GM20431 (cell line): ENCODE results near the gene SPATS2L.

Source experiments
- in situ Hi-C: fragments of 300-500 bp; cut with MseI, MboI; formaldehyde crosslinking; loops from one replicate; pipeline ENCODE4 v1.15.0; 2020; ENCODE audit warnings: low sequenced_read_pairs; ENCODE audit not compliant: unreplicated experiment

The SPATS2L gene

GRCh38 chr2:200477667-200478131, 171.2 kb downstream of the SPATS2L start:
- in situ Hi-C loops = loop anchor here (25.0 kb wide), 1 partner anchor 490 kb away; no protein-coding TSS in a partner anchor

GRCh38 chr2:200479692-200480265, 173.3 kb downstream of the SPATS2L start:
- in situ Hi-C loops = loop anchor here (25.0 kb wide), 1 partner anchor 492 kb away; no protein-coding TSS in a partner anchor

GRCh38 chr2:200482194-200482593, 175.7 kb downstream of the SPATS2L start:
- in situ Hi-C loops = loop anchor here (25.0 kb wide), 1 partner anchor 495 kb away; no protein-coding TSS in a partner anchor

- in situ Hi-C loops = loop anchor here (25.0 kb wide), 1 partner anchor 496 kb away; no protein-coding TSS in a partner anchor
Measured at GRCh38 chr2:200483729-200484198, 177.3 kb downstream of the SPATS2L start.

GRCh38 chr2:200484934-200485333, 178.4 kb downstream of the SPATS2L start:
- in situ Hi-C loops = loop anchor here (25.0 kb wide), 1 partner anchor 498 kb away; no protein-coding TSS in a partner anchor

- in situ Hi-C loops = loop anchor here (25.0 kb wide), 1 partner anchor 499 kb away; no protein-coding TSS in a partner anchor
Measured at GRCh38 chr2:200486529-200486928, 180.0 kb downstream of the SPATS2L start.

- in situ Hi-C loops = loop anchor here (25.0 kb wide), 1 partner anchor 501 kb away; no protein-coding TSS in a partner anchor
Measured at GRCh38 chr2:200488169-200488568, 181.7 kb downstream of the SPATS2L start.

GRCh38 chr2:200490001-200490400, 183.5 kb downstream of the SPATS2L start:
- in situ Hi-C loops = loop anchor here (25.0 kb wide), 1 partner anchor 503 kb away; no protein-coding TSS in a partner anchor

GRCh38 chr2:200492656-200493055, 186.2 kb downstream of the SPATS2L start:
- in situ Hi-C loops = loop anchor here (25.0 kb wide), 1 partner anchor 505 kb away; no protein-coding TSS in a partner anchor

- in situ Hi-C loops = loop anchor here (25.0 kb wide), 1 partner anchor 507 kb away; no protein-coding TSS in a partner anchor
Measured at GRCh38 chr2:200494048-200494447, 187.6 kb downstream of the SPATS2L start.

- in situ Hi-C loops = loop anchor here (25.0 kb wide), 1 partner anchor 509 kb away; no protein-coding TSS in a partner anchor
Measured at GRCh38 chr2:200496696-200497095, 190.2 kb downstream of the SPATS2L start.

- in situ Hi-C loops = loop anchor here (25.0 kb wide), 1 partner anchor 511 kb away; no protein-coding TSS in a partner anchor
Measured at GRCh38 chr2:200498402-200499162, 192.1 kb downstream of the SPATS2L start.

- in situ Hi-C loops = no loop called here
Measured at GRCh38 chr2:200502196-200502595, 195.7 kb downstream of the SPATS2L start.

GRCh38 chr2:200506679-200507078, 200.2 kb downstream of the SPATS2L start:
- in situ Hi-C loops = no loop called here

GRCh38 chr2:200507179-200507578, 200.7 kb downstream of the SPATS2L start:
- in situ Hi-C loops = no loop called here

- in situ Hi-C loops = no loop called here
Measured at GRCh38 chr2:200509235-200509611, 202.7 kb downstream of the SPATS2L start.

- in situ Hi-C loops = no loop called here
Measured at GRCh38 chr2:200509612-200510433, 203.3 kb downstream of the SPATS2L start, which contains the start of gene KCTD18. KCTD18 (minus strand) TSS chr2:200510068; CDS start chr2:200507016, 3,052 bp downstream.

- in situ Hi-C loops = no loop called here
Measured at GRCh38 chr2:200515155-200515554, 208.7 kb downstream of the SPATS2L start.

GRCh38 chr2:200523158-200523557, 216.7 kb downstream of the SPATS2L start:
- in situ Hi-C loops = no loop called here

- in situ Hi-C loops = no loop called here
Measured at GRCh38 chr2:200523604-200524003, 217.1 kb downstream of the SPATS2L start.
